Effector memory CD4-positive, alpha-beta T cell (primary cell): ENCODE results near the gene RGS12.

Experiments used
- DNase-seq, 3 donors: peaks; one replicate each; pipeline ENCODE4 v3.0.0-alpha.2; 2020
- H3K27ac ChIP-seq: 2 replicates; pipeline ENCODE4 v1.7.0; 2013; ENCODE audit warnings: mild to moderate bottlenecking, low read length, moderate library complexity; ENCODE audit not compliant: insufficient read depth, poor library complexity, severe bottlenecking
- H3K27me3 ChIP-seq: replicated peaks from 2 replicates; pipeline ENCODE4 v1.7.0; 2013; ENCODE audit warnings: mild to moderate bottlenecking, low read length; ENCODE audit not compliant: insufficient read depth, control insufficient read depth, poor library complexity, severe bottlenecking
- H3K36me3 ChIP-seq: 2 replicates; pipeline ENCODE4 v1.7.0; 2013; ENCODE audit warnings: mild to moderate bottlenecking, low read length, moderate library complexity; ENCODE audit not compliant: control insufficient read depth, insufficient read depth
- H3K4me1 ChIP-seq: 2 replicates; pipeline ENCODE4 v1.7.0; 2013; ENCODE audit warnings: low read length, mild to moderate bottlenecking; ENCODE audit not compliant: control insufficient read depth, insufficient read depth, poor library complexity, severe bottlenecking
- H3K4me3 ChIP-seq: 2 replicates; pipeline ENCODE4 v1.7.0; 2013; ENCODE audit warnings: low read length, low read depth, mild to moderate bottlenecking; ENCODE audit not compliant: insufficient read depth, poor library complexity, severe bottlenecking
- H3K9me3 ChIP-seq: 2 replicates; pipeline ENCODE4 v1.7.0; 2013; ENCODE audit warnings: mild to moderate bottlenecking, low read length, moderate library complexity; ENCODE audit not compliant: control insufficient read depth

Gene RGS12

GRCh38 chr4:3332498-3332897 is 39.7 kb downstream of the RGS12 start:
- DNase-seq: no peak
- no peaks in the 10 kb centered on the region for H3K27me3 ChIP-seq
- no peaks in the 10 kb centered on the region for H3K36me3 ChIP-seq
- H3K9me3 ChIP-seq: no peaks in the 10 kb centered on the region
- no peak overlapping the region for H3K27ac ChIP-seq
- H3K4me3 ChIP-seq: no peak overlapping the region
- no peaks in the 10 kb centered on the region for H3K4me1 ChIP-seq

DNA sequence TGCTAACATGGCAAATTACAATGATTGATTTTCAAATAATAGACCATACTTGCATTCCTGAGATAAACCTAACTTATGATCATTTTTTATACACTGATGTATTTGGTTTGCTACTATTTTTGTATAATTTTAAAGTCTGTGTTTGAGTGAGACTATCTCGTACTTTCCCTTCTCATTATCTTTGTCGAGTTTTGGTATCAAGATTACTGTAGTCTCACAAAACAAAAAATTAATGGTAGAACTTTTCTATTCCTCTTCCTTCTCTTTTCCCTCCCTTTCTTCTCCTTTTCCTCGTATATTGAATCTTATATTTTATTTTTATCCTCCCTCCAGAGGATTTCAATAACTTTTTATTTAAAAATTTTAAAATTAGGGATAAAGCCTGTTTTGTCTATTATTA is 41.5 kb downstream of the RGS12 start:
- H3K9me3 ChIP-seq: no peaks in the 10 kb centered on the region
- H3K4me3 ChIP-seq: no peak overlapping the region
- H3K27me3 ChIP-seq: no peaks in the 10 kb centered on the region
- DNase-seq: no peak
- no peaks in the 10 kb centered on the region for H3K36me3 ChIP-seq
- no peaks in the 10 kb centered on the region for H3K4me1 ChIP-seq
- H3K27ac ChIP-seq: no peak overlapping the region

GRCh38 chr4:3335385-3335784 is 42.6 kb downstream of the RGS12 start:
- Histone ChIP-seq H3K36me3 (no peaks in the 10 kb centered on the region), H3K9me3 (no peaks in the 10 kb centered on the region), H3K27me3 (no peaks in the 10 kb centered on the region), H3K27ac (no peak overlapping the region), H3K4me1 (no peaks in the 10 kb centered on the region), H3K4me3 (no peak overlapping the region)
- DNase-seq: no peak

DNA sequence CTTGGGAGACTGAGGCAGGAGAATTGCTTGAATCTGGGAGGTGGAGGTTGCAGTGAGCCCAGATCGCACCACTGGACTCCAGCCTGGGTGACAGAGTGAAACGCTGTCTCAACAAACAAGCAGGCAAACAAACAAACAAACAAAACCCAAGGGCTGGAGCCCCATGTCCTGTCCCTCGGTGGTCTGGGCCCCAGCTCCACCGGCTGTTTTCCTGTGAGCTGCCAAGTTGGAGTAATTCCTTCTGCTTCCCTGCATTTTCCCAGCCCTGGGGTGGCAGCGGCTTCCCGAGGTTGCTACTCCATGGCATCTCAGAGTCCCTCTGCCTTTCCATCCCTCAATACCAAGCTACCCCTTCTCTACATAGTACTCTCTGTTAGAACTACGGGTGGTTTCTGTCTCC is 43.2 kb downstream of the RGS12 start:
- no peak overlapping the region for H3K4me3 ChIP-seq
- no peaks in the 10 kb centered on the region for H3K4me1 ChIP-seq
- no peaks in the 10 kb centered on the region for H3K9me3 ChIP-seq
- no peaks in the 10 kb centered on the region for H3K27me3 ChIP-seq
- DNase-seq: no peak
- H3K27ac ChIP-seq: no peak overlapping the region
- no peaks in the 10 kb centered on the region for H3K36me3 ChIP-seq

- Histone ChIP-seq H3K27ac (no peak overlapping the region), H3K4me3 (no peak overlapping the region), H3K9me3 (no peaks in the 10 kb centered on the region), H3K4me1 (no peaks in the 10 kb centered on the region), H3K36me3 (no peaks in the 10 kb centered on the region), H3K27me3 (no peaks in the 10 kb centered on the region)
- no peak for DNase-seq
Measured at GRCh38 chr4:3336382-3337356, 43.8 kb downstream of the RGS12 start.

- Histone ChIP-seq H3K4me3 (no peak overlapping the region), H3K27ac (no peak overlapping the region), H3K36me3 (no peaks in the 10 kb centered on the region), H3K9me3 (no peaks in the 10 kb centered on the region), H3K27me3 (no peaks in the 10 kb centered on the region), H3K4me1 (no peaks in the 10 kb centered on the region)
- DNase-seq: no peak
Measured at GRCh38 chr4:3337357-3337732, 44.5 kb downstream of the RGS12 start.

- H3K27ac ChIP-seq: no peak overlapping the region
- H3K9me3 ChIP-seq: no peaks in the 10 kb centered on the region
- no peak for DNase-seq
- H3K4me1 ChIP-seq: no peaks in the 10 kb centered on the region
- H3K27me3 ChIP-seq: no peaks in the 10 kb centered on the region
- no peaks in the 10 kb centered on the region for H3K36me3 ChIP-seq
- no peak overlapping the region for H3K4me3 ChIP-seq
Measured at GRCh38 chr4:3337811-3338210, 45.0 kb downstream of the RGS12 start.

- H3K27ac ChIP-seq: no peak overlapping the region
- H3K4me3 ChIP-seq: no peak overlapping the region
- H3K4me1 ChIP-seq: no peaks in the 10 kb centered on the region
- DNase-seq: no peak
- H3K27me3 ChIP-seq: no peaks in the 10 kb centered on the region
- H3K9me3 ChIP-seq: no peaks in the 10 kb centered on the region
- H3K36me3 ChIP-seq: no peaks in the 10 kb centered on the region
Measured at GRCh38 chr4:3338321-3338838, 45.6 kb downstream of the RGS12 start.

- Histone ChIP-seq H3K9me3 (no peaks in the 10 kb centered on the region), H3K36me3 (no peaks in the 10 kb centered on the region), H3K27ac (no peak overlapping the region), H3K27me3 (no peaks in the 10 kb centered on the region), H3K4me3 (no peak overlapping the region), H3K4me1 (no peaks in the 10 kb centered on the region)
- DNase-seq: no peak
Measured at GRCh38 chr4:3338976-3339531, 46.2 kb downstream of the RGS12 start.

DNA sequence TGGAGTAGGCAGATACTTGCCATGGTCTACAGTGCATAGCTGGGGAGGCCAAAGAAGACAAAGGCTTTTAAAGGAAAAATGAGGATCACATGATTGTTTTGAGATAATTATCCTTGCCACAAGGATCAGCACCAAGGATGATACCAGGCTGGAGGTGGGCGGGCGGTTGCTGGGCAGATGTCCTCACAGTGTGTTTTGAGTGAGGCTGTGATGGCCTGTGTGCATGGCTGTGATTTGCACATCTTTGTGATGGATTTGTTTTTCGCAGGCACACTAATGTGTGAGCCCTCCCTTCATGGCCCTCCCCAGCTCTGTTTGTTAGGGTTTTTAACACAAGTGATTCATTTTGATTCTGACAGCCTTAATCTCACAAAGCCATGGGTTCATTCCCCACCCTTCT is 46.8 kb downstream of the RGS12 start:
- H3K4me3 ChIP-seq: no peak overlapping the region
- no peak for DNase-seq
- no peaks in the 10 kb centered on the region for H3K36me3 ChIP-seq
- H3K4me1 ChIP-seq: no peaks in the 10 kb centered on the region
- no peak overlapping the region for H3K27ac ChIP-seq
- no peaks in the 10 kb centered on the region for H3K9me3 ChIP-seq
- H3K27me3 ChIP-seq: no peaks in the 10 kb centered on the region
